ENCODE results near the gene IL1RAPL2. TPM values are rescaled to one million over a fixed set of nuclear protein-coding genes. Genes with fewer than 3 reads are reported as not detected.

The IL1RAPL2 gene
- total and polyA plus RNA-seq, 2 of the 4 experiments (the other 2 are of a cell fraction), result 0.03 TPM; not detected in 1

DNA sequence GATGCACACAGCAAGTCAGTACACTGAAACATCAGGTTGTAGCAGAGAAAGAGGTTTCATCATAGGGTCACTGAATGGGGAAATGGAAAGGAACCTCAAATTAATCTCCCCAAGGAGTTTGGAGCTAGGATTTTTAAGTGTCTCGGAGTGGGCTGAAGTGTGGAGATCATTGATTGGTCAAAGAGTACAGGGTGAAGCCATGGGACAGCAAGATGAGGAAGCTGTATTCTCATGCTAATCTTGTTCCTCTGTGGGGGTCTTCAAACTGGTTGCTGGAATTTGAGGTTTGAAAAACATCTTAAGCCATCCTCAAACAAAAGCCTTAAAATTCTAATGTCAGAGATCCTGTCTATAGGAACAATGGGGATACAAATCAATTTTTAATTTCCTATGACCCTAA, 733.3 kb downstream of the IL1RAPL2 start:
- CTCF ChIA-PET, result no interaction called here
- no TSS peak for BruUV-seq (replicated peaks)

More for the DNA sequence above, 733.3 kb downstream of the IL1RAPL2 start:
- Histone ChIP-seq H2BK15ac (ENCODE audit: low read depth, low read length) (no peak overlapping the region), H2AFZ (replicated peaks; ENCODE audit: low read length, poor library complexity) (no peak overlapping the region), H4K20me1 (ENCODE audit: insufficient read depth, low read length) (no peaks in the 10 kb centered on the region), H3K4me1 (ENCODE audit: control insufficient read depth, insufficient read depth, low read length) (no peaks in the 10 kb centered on the region), H3K79me1 (ENCODE audit: low read depth in 1 of 2, low read length in 2 of 2) (no peaks in the 10 kb centered on the region), H3K27ac (ENCODE audit: insufficient read depth, low read length) (no peak overlapping the region), H3K4me3 (ENCODE audit: insufficient read depth, low read depth, low read length) (no peak overlapping the region), H3K23ac (ENCODE audit: low read depth, low read length) (no peak overlapping the region), H2AK9ac (replicated peaks; ENCODE audit: low read depth, low read length, poor library complexity) (no peak overlapping the region), H2AK5ac (ENCODE audit: low read depth, low read length) (no peak overlapping the region), H3K9ac (ENCODE audit: low read depth, low read length) (no peak overlapping the region), H4K8ac (ENCODE audit: low read depth in 2 of 2, low read length in 2 of 2) (no peak overlapping the region), H2BK5ac (ENCODE audit: low read depth, low read length, poor library complexity, severe bottlenecking) (no peak overlapping the region), H4K91ac (ENCODE audit: insufficient read depth, low read depth, low read length) (no peak overlapping the region), H3K27me3 (ENCODE audit: control insufficient read depth, insufficient read depth, low read length) (peaks cover 2% of the 10 kb centered on the region; the same call in 1 of the 2 replicates), H2BK20ac (ENCODE audit: low read depth, low read length) (no peak overlapping the region), H3K36me3 (ENCODE audit: control insufficient read depth, insufficient read depth, low read length) (no peaks in the 10 kb centered on the region), H4K5ac (ENCODE audit: low read depth, low read length) (no peak overlapping the region), H3K9me1 (ENCODE audit: insufficient read depth, low read length) (no peaks in the 10 kb centered on the region), H2BK120ac (ENCODE audit: low read depth, low read length) (no peak overlapping the region), H3K9me3 (ENCODE audit: control insufficient read depth, insufficient read depth, low read length) (no peaks in the 10 kb centered on the region), H3K18ac (ENCODE audit: low read depth, low read length) (no peak overlapping the region), H3K56ac (ENCODE audit: extremely low read depth, insufficient read depth, low read length) (no peak overlapping the region), H3K14ac (replicated peaks; ENCODE audit: low read depth, low read length) (no peak overlapping the region), H3K4ac (ENCODE audit: low read depth, low read length) (no peak overlapping the region), H3K4me2 (ENCODE audit: low read depth, low read length) (no peak overlapping the region)
- in situ Hi-C loops (cut with MboI; ENCODE audit: low sequenced_read_pairs), result no loop called here
- no peak for TF ChIP-seq POLR2A (IDR thresholded peaks at IDR 0.05; ENCODE audit: low read depth, low read length)
- no peak for TF ChIP-seq RCOR1 (IDR thresholded peaks at IDR 0.05; ENCODE audit: insufficient replicate concordance, low read length)
- TF ChIP-seq, protein P1, sequence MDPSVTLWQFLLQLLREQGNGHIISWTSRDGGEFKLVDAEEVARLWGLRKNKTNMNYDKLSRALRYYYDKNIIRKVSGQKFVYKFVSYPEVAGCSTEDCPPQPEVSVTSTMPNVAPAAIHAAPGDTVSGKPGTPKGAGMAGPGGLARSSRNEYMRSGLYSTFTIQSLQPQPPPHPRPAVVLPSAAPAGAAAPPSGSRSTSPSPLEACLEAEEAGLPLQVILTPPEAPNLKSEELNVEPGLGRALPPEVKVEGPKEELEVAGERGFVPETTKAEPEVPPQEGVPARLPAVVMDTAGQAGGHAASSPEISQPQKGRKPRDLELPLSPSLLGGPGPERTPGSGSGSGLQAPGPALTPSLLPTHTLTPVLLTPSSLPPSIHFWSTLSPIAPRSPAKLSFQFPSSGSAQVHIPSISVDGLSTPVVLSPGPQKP (IDR thresholded peaks at IDR 0.05; ENCODE audit: borderline replicate concordance, low read depth, low read length), result no peak
- TF ChIP-seq, protein P2, sequence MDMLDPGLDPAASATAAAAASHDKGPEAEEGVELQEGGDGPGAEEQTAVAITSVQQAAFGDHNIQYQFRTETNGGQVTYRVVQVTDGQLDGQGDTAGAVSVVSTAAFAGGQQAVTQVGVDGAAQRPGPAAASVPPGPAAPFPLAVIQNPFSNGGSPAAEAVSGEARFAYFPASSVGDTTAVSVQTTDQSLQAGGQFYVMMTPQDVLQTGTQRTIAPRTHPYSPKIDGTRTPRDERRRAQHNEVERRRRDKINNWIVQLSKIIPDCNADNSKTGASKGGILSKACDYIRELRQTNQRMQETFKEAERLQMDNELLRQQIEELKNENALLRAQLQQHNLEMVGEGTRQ (IDR thresholded peaks at IDR 0.05; ENCODE audit: low read depth, low read length), result no peak
- no peak for TF ChIP-seq MXI1 (IDR thresholded peaks at IDR 0.05; ENCODE audit: borderline replicate concordance, low read depth, low read length)
- no peak for TF ChIP-seq NFE2L2 (IDR thresholded peaks at IDR 0.05; ENCODE audit: low read depth, low read length)
- no peak for TF ChIP-seq RFX5 (IDR thresholded peaks at IDR 0.05; ENCODE audit: low read depth, low read length)
- TF ChIP-seq SMC3 (IDR thresholded peaks at IDR 0.05; ENCODE audit: low read depth, low read length), result no peak
- TF ChIP-seq, protein P3, sequence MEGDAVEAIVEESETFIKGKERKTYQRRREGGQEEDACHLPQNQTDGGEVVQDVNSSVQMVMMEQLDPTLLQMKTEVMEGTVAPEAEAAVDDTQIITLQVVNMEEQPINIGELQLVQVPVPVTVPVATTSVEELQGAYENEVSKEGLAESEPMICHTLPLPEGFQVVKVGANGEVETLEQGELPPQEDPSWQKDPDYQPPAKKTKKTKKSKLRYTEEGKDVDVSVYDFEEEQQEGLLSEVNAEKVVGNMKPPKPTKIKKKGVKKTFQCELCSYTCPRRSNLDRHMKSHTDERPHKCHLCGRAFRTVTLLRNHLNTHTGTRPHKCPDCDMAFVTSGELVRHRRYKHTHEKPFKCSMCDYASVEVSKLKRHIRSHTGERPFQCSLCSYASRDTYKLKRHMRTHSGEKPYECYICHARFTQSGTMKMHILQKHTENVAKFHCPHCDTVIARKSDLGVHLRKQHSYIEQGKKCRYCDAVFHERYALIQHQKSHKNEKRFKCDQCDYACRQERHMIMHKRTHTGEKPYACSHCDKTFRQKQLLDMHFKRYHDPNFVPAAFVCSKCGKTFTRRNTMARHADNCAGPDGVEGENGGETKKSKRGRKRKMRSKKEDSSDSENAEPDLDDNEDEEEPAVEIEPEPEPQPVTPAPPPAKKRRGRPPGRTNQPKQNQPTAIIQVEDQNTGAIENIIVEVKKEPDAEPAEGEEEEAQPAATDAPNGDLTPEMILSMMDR (conservative IDR thresholded peaks at IDR 0.05; ENCODE audit: low read depth, low read length), result no peak
- TF ChIP-seq MAZ (IDR thresholded peaks at IDR 0.05; ENCODE audit: borderline replicate concordance, low read depth, low read length), result no peak
- no peak for TF ChIP-seq CHD1 (IDR thresholded peaks at IDR 0.05; ENCODE audit: low read depth, low read length)
- TF ChIP-seq MAFK (IDR thresholded peaks at IDR 0.05; ENCODE audit: low read depth, low read length), result no peak
- TF ChIP-seq FOS (IDR thresholded peaks at IDR 0.05; ENCODE audit: low read depth, low read length), result no peak
- no peak for TF ChIP-seq CEBPB (IDR thresholded peaks at IDR 0.05; ENCODE audit: low read depth, low read length)
- no peak for TF ChIP-seq RAD21 (IDR thresholded peaks at IDR 0.05; ENCODE audit: low read length)
- no peak for TF ChIP-seq BHLHE40 (IDR thresholded peaks at IDR 0.05; ENCODE audit: low read depth, low read length)
- intact Hi-C loops (cut with micrococcal nuclease), result no loop called here
- ATAC-seq (ENCODE audit: low read depth), result no peak
- dilution Hi-C loops (cut with HindIII; ENCODE audit: low sequenced_read_pairs, unreplicated experiment), result no loop called here
- no CpG with 5 or more reads among the region's 1 CpG for WGBS, 2 experiments (ENCODE audit: extremely low coverage in 2 of 2, insufficient read length in 1 of 2)
- POLR2A ChIA-PET (ENCODE audit: unreplicated experiment), result no interaction called here
- DNase-seq, result no peak
